Mesenteric fat pad (tissue), 1 donor: ENCODE results near the gene VANGL2. TPM values are rescaled to one million over a fixed set of nuclear protein-coding genes. Genes with fewer than 3 reads are reported as not detected.
A peak's percentile ranks its signal among the peaks of the same experiment; 100 is the strongest.
"Not testable (repeated sequence)": the region's sequence is repeated elsewhere in the genome, so short reads cannot be mapped to it uniquely, and the experiment has no call there.

Experiments used
- DNase-seq: peaks from one replicate; pipeline ENCODE4 v3.0.0-alpha.2; 2020; ENCODE audit warnings: low spot score
- total RNA-seq: library from RNA; stranded (reverse); fragmentation: NEBNext Ultra II Directional; extraction: Animal tissue kit (Norgen Biotek cat#: 25700); gene quantifications from one replicate; pipeline ENCODE4 v1.2.1, GENCODE V29; 2021
- donor health status: DM: yes; HTN: yes; CAD: no.

The VANGL2 gene
- total RNA-seq, 1 donor from 2014 or later: 1.7 TPM

DNA sequence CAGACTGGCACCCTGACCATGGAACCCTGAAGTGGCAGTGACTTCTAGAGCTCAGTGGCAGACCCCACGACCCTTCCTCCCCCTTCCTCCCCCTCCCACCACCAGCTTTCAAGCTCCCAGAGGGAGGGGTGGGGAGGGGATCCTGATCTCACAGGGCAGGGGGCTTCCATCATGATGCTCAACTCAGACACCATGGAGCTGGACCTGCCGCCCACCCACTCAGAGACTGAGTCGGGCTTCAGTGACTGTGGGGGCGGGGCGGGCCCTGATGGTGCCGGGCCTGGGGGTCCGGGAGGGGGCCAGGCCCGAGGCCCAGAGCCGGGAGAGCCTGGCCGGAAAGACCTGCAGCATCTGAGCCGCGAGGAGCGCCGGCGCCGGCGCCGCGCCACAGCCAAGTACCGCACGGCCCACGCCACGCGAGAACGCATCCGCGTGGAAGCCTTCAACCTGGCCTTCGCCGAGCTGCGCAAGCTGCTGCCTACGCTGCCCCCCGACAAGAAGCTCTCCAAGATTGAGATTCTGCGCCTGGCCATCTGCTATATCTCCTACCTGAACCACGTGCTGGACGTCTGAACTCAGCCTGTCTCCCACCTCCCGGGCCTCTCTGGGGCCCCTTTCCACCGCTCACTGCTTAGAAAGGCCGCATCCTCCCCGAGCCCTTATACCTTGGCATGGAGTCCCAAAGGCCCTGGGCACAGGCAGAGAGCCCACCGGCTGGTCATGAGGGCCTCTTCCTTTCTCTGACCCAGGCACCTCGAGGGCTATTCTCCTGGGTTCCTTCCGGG lies 29.6 kb upstream of the VANGL2 start:
- peak; percentile 80 for DNase-seq

DNA sequence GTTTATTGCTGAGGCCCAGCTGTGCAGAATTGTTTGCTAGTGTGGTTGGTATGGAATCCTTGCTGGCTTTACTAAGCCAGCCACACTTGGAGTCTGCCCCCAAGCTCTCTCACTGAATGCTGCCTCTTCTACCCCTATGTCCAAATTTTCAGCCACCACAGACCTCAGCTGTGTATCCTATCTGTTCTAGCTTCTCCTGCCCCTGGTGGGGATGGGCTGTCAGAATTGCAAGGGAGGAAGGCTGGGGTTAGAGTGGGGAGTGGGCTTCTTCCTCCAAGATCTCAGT lies 29.1 kb upstream of the VANGL2 start:
- peak; percentile 20 for DNase-seq

GRCh38 chr1:160371756-160372155 lies 28.6 kb upstream of the VANGL2 start:
- DNase-seq: no peak

GRCh38 chr1:160373696-160374095 lies 26.7 kb upstream of the VANGL2 start:
- DNase-seq: peak; percentile 2

DNA sequence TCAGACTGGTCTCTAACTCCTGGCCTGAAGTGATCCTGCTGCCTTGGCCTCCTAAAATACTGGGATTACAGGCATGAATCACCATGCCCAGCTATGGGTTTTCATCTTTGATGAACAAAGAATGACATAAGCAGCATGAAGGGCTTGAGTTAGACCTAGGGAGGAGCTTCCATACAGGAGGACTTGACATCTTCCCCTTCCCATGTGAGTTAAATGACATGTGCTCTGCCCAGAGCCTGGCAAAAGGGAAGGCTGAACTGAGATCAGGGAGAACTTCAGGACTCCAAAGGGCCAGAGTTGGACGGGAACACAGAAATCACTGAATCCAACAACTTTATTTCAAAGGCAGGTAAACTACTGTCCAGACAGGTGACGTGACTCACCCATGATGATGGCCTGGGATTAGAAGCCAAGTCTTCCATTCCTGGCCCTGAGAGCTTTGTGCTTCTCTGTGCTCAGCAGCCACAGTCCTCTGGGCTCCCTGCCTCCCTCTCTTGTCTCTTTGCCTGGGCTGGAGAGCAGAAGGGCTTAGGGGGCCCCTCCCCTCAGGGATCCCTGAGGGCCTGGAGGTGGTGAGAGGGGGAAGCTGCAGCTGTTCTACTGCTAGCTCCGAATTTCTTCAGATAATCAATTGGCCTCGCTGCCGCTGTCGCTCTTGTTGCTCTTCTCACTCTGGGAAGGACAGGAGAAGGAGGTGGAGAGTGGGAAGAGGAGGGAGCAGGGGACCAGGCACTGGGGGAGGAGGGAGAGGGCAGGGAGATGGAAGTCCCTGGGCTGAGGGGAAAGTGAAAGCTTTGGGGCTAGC lies 25.9 kb upstream of the VANGL2 start:
- DNase-seq: peak; percentile 73

DNA sequence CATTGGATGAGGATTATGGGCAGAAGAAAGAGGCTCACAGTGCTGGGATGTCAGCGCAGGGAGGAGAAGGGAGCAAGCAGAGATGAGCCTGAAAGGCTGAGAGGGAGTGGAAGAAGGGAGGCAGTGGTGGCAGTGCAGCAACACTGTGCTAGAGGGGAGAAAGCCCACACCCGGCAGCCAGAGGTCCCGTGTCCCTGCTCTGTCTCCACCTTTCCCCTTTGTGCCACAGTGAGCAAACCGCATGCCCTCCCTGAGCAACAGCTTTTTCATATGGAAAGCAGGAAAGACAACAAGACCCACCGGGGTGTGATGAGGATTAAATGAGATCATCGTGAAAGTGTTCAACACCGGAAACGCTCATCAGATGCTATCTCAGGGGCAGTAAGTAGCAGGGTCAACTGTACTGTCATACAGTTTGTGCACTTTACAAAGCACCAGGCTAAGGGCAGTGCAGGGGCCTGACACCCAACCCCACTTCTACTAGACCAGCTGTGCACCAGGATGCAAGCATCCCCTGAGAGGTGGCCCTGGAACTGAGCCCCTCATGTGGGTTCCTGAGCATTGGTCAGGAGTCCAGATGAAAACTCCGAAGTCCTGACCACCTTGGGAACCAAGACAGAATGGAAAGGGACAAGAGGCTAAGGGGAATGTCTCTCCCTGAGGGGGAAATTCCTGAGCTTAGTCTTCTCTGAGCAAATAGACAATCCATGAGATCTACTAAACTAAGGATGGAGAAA lies 24.4 kb upstream of the VANGL2 start:
- DNase-seq: peak; percentile 59

GRCh38 chr1:160376525-160377131 lies 23.7 kb upstream of the VANGL2 start:
- no peak for DNase-seq

- DNase-seq: peak; percentile 47
These were observed 22.7 kb upstream of the VANGL2 start for GRCh38 chr1:160377585-160378206.

DNA sequence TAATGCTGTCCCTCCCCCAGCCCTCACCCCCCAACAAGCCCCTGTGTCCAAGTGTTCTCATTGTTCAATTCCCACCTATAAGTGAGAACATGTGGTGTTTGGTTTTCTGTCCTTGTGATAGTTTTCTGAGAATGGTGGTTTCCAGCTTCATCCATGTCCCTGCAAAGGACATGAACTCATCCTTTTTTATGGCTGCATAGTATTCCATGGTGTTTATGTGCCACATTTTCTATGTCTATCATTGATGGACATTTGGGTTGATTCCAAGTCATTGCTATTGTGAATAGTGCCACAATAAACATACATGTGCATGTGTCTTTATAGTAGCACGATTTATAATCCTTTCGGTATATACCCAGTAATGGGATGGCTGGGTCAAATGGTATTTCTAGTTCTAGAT lies 15.6 kb upstream of the VANGL2 start:
- DNase-seq: peak; percentile 4

- not testable (repeated sequence) for DNase-seq
These were observed 12.0 kb upstream of the VANGL2 start for GRCh38 chr1:160388406-160388805.

DNA sequence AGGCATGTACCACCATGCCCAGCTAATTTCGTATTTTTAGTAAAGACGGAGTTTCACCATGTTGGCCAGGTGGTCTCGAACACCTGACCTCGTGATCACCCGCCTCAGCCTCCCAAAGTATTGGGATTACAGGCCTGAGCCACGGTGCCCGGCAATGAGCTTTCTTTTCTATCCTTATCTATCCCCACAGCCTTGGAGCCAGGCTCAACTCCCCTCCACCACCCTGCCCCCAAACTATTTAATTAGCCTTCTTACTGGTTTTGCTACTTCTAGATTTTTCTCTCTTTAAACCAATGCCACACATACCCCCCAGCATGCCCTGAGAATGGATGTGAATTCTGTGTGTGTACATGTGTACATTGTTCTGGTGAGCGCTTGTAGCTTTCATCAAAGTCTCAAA lies 5.7 kb upstream of the VANGL2 start:
- DNase-seq: peak; percentile 45

GRCh38 chr1:160397651-160398050 lies 2.7 kb upstream of the VANGL2 start:
- DNase-seq: peak; percentile 26

DNA sequence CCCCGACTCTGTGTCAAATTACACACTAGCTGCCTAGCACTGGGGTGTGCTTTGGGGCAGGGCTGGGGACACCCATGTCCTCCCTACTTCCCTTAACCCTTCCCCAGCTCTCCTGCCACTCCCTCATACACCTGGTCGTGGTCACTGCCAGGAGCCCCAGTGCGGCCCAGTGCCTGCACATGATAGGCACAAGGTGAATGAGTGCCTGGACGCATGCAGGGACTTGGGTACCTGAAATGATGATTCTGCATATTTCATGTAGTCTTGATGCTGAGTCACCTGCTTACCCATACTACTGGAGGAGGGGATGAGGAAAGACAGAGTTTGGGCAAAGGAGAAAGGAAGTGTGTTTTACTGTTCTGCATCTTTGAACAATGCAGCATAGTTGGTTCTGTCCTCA lies 1.5 kb upstream of the VANGL2 start:
- no peak for DNase-seq

- no peak for DNase-seq
These were observed 681 bp upstream of the VANGL2 start for GRCh38 chr1:160399544-160400222.

DNA sequence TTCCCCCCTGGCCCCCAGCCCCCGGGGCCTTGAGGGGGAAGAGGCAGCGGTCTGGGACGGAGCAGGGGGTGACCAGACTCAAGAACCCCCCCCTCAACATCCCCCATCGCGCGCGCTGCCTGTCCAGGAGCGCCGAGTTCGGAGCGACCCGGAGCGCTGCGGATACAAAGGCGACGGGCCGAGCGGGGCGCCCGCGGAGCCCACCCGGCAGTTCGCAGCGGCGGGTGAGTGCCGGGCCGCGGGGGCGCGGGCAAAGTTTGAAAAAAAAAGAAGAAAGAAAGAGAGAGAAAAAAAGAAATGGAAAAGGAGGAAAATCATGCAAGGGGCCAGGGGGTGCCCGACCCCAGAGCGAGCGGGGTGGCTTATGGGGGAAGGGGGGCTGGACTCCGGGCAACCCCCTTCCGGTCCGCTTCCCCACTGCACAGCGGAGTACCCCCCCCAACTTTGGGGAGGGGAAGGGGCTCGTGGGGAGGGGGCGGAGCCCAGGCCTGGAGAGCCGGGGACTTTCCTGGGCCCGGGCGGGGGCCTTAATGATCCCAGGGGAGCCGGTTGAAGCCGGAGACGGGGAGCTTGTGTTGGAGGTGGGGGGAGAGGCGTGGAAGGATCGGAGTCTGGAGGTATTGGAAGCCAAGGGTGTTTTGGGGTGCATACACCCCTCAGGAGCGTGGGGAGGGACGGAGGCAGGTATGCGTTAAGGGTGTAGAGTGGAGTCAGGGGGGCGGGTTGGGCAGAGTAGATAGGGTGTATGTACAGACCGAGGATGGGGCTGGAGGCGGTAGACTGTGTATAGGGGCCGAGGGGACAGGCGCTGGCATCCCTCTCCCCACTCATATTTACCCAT lies 502 bp downstream of the VANGL2 start:
- DNase-seq: no peak

- no peak for DNase-seq
These were observed 1.1 kb downstream of the VANGL2 start for GRCh38 chr1:160401487-160401805.

- no peak for DNase-seq
These were observed 1.8 kb downstream of the VANGL2 start for GRCh38 chr1:160402001-160402795.

GRCh38 chr1:160403244-160403643 lies 2.9 kb downstream of the VANGL2 start:
- DNase-seq: no peak

- DNase-seq: no peak
These were observed 3.7 kb downstream of the VANGL2 start for GRCh38 chr1:160404094-160404493.
